ACHN (cell line): ENCODE data around the gene DNAJC6.

Experiments used
- DNase-seq: peaks from one replicate; pipeline ENCODE4 v3.0.0-alpha.2; 2015
- in situ Hi-C: cut with HindIII; loops from 2 replicates; pipeline ENCODE4 v1.10.0; 2017; ENCODE audit warnings: low sequenced_read_pairs, low pct_ligation_motif_present, low pct_unique_long_range_greater_than_20kb

DNAJC6 gene

GRCh38 chr1:65309304-65310077 is at the start of gene DNAJC6:
DNAJC6 (plus strand) TSS chr1:65309543; CDS start chr1:65309746, 203 bp downstream.
- DNase-seq: peak; percentile 78
- in situ Hi-C loops: no loop called here

- in situ Hi-C loops: no loop called here
- DNase-seq: no peak
Measured at GRCh38 chr1:65259816-65260215, 49.5 kb upstream of the DNAJC6 start.

- in situ Hi-C loops: no loop called here
- DNase-seq: peak; percentile 71
Measured at GRCh38 chr1:65260851-65261473, 48.4 kb upstream of the DNAJC6 start.

- no peak for DNase-seq
- in situ Hi-C loops: no loop called here
Measured at GRCh38 chr1:65263286-65263685, 46.1 kb upstream of the DNAJC6 start.

GRCh38 chr1:65264197-65264929 is 45.0 kb upstream of the DNAJC6 start:
- in situ Hi-C loops: no loop called here
- DNase-seq: peak; percentile 64

GRCh38 chr1:65265296-65265650 is 44.1 kb upstream of the DNAJC6 start:
- no peak for DNase-seq
- in situ Hi-C loops: no loop called here

- DNase-seq: peak; percentile 79
- in situ Hi-C loops: no loop called here
Measured at GRCh38 chr1:65265651-65266351, 43.5 kb upstream of the DNAJC6 start.

GRCh38 chr1:65266476-65266875 is 42.9 kb upstream of the DNAJC6 start:
- no peak for DNase-seq
- in situ Hi-C loops: no loop called here

- no peak for DNase-seq
- in situ Hi-C loops: no loop called here
Measured at GRCh38 chr1:65267271-65267670, 42.1 kb upstream of the DNAJC6 start.

GRCh38 chr1:65267683-65268082 is 41.7 kb upstream of the DNAJC6 start:
- in situ Hi-C loops: no loop called here

GRCh38 chr1:65269612-65270011 is 39.7 kb upstream of the DNAJC6 start:
- in situ Hi-C loops: no loop called here
- no peak for DNase-seq

More at GRCh38 chr1:65267683-65268082, 41.7 kb upstream of the DNAJC6 start:
- DNase-seq: no peak

GRCh38 chr1:65276197-65276939 is 33.0 kb upstream of the DNAJC6 start:
- in situ Hi-C loops: no loop called here
- DNase-seq: no peak

- DNase-seq: no peak
- in situ Hi-C loops: no loop called here
Measured at GRCh38 chr1:65277605-65278347, 31.6 kb upstream of the DNAJC6 start.

- no peak for DNase-seq
- in situ Hi-C loops: no loop called here
Measured at GRCh38 chr1:65278376-65279069, 30.8 kb upstream of the DNAJC6 start.

GRCh38 chr1:65279070-65279779 is 30.1 kb upstream of the DNAJC6 start:
- no peak for DNase-seq
- in situ Hi-C loops: no loop called here

GRCh38 chr1:65281846-65282245 is 27.5 kb upstream of the DNAJC6 start:
- no peak for DNase-seq
- in situ Hi-C loops: no loop called here

GRCh38 chr1:65284229-65284628 is 25.1 kb upstream of the DNAJC6 start:
- in situ Hi-C loops: no loop called here
- DNase-seq: no peak
